GM18508 (cell line): Measurements from ENCODE around the gene TAOK3.
"Not testable (repeated sequence)": the region's sequence is repeated elsewhere in the genome, so short reads cannot be mapped to it uniquely, and the experiment has no call there.

Experiments
- ATAC-seq: cut with Tn5 transposase; IDR thresholded peaks from one replicate; pipeline ENCODE4 v1.9.1; 2021; ENCODE audit warnings: moderate number of reproducible peaks; ENCODE audit not compliant: insufficient read depth, unreplicated experiment

Gene TAOK3

GRCh38 chr12:118151755-118152154 is 221.0 kb downstream of the TAOK3 start:
- no peak for ATAC-seq

- ATAC-seq: no peak
Observed at GRCh38 chr12:118150625-118151024, 222.1 kb downstream of the TAOK3 start.

GRCh38 chr12:118148287-118148686 is 224.4 kb downstream of the TAOK3 start:
- no peak for ATAC-seq

DNA sequence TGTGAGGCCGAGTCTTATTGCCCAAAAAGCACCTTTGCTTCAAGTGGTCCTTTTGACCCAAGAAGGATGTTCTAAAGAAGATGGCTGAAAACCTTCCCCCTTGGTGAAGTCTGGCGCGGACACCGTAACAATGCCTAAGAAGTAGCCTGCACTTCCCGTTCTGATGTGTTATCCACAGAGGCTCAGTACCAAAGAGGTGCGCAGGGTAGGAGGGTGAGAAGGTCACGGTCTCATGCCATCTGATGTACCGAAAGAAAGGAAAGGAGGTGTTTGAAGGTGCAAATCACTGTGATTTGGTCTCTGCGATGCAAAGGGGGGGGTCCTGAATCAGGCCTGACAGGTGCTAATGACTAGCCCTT is 226.9 kb downstream of the TAOK3 start:
- no peak for ATAC-seq

- no peak for ATAC-seq
Observed at GRCh38 chr12:118145113-118145797, 227.5 kb downstream of the TAOK3 start.

GRCh38 chr12:118144499-118144898 is 228.2 kb downstream of the TAOK3 start:
- ATAC-seq: no peak

DNA sequence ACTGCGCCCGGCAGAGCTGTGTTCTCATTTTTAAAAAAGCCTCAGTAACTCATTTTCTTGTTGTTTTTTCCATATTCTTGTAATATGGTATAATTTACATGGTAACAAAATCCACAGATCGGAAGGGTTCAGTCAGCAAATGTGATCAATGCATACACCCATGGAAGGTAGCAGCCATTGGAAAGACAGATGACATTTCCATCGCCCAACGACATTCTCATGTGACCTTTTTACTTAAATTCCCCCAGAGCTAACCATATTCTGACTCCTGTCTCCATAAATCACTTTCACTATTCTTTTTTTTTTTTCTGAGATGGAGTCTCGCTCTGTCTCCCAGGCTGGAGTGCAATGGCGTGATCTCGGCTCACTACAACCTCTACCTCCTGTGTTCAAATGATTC is 231.9 kb downstream of the TAOK3 start:
- ATAC-seq: no peak

GRCh38 chr12:118137148-118137678 is 235.5 kb downstream of the TAOK3 start:
- ATAC-seq: no peak

DNA sequence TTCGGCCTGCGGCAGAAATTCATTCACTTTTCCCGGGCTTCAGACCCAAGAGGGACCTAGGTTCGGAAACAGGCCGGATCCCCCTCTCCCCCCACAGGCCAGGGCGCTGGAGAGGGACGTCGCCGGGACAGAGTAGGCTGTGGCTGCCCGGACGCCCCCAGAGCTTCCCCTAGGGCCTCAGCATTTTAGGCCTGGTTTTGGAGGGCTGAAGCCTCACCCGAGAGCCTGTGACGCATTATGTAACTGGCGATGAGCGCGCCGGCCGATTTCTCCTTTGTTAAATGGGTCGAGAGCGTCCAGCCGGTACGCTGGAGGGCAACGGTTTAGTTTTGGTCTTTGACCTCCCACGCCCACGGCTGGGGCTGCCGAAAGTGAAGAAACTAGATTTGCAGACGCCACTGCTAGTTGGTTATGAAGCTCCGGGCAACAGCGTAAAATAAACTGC is 236.1 kb downstream of the TAOK3 start:
- ATAC-seq: no peak

DNA sequence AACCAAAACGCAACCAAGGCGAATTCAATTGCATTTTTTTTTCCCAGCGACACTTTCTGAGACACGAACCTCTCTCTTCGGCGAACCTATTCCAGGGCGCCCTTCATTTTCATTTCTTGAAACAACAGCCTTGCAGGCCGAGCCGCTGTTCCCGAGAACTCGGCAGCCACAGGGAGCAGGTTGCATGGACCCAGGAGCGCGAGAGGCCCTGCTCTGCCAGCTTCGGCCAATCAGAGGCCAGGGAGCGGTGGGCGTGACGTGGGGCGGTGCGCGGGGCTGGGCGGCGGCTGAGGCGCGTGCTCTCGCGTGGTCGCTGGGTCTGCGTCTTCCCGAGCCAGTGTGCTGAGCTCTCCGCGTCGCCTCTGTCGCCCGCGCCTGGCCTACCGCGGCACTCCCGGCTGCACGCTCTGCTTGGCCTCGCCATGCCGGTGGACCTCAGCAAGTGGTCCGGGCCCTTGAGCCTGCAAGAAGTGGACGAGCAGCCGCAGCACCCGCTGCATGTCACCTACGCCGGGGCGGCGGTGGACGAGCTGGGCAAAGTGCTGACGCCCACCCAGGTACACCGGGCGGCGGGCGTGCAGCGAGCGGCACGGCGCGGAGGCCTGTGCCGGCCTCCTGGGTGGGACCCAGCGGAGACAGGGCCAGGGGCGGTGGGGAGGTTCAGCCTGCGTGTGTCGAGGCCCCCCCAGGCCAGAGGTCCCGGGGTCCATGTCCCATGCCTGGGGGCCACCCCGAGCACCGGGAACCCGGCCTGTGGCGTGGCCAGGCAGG is 236.7 kb downstream of the TAOK3 start, which contains the start of gene PEBP1:
Gene PEBP1 (plus strand): TSS at position 337 of the 771 bp plus-strand sequence. CDS start 86 bp downstream, at position 423.
- ATAC-seq: no peak

DNA sequence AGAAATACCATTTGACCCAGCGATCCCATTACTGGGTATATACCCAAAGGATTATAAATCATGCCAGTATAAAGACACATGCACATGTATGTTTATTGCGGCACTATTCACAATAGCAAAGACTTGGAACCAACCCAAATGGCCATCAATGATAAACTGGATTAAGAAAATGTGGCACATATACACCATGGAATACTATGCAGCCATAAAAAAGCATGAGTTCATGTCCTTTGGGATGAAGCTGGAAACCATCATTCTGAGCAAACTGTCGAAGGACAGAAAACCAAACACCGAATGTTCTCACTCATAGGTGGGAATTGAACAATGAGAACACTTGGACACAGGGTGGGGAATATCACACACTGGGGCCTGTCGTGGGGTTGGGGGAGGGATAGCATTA is 243.3 kb downstream of the TAOK3 start:
- not testable (repeated sequence) for ATAC-seq

DNA sequence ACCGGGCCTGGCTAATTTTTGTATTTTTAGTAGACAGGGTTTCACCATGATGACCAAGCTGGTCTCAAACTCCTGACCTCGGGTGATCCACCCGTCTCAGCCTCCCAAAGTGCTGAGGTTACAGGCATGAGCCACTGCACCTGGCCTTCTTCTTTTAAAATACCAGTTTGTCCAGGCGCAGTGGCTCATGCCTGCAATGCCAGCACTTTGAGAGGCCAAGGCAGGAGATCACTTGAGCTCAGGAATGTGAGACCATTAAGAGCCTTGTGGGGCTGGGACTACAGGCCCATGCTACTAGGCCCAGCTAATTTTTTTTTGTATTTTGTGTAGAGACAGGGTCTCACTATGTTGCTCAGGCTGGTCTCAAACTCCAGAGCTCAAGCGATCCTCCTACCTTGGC is 244.8 kb downstream of the TAOK3 start:
- ATAC-seq: no peak

GRCh38 chr12:118126119-118126757 is 246.5 kb downstream of the TAOK3 start:
- ATAC-seq: no peak

DNA sequence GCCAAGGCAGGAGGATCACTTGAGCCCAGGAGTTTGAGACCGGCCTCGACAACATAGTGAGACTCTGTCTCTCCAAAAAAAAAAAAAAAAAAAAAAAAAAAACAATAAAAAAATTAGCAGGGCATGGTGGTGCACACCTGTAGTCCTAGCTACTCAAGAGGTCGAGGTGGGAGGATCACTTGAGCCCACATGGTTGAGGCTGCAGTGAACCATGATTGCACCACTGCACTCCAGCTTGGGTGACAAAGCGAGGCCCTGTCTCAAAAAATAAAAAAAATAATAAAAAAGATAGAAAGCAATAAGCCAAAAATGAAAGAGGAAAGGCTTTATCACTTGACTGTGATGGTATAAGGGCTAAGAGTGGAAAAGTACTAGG is 247.0 kb downstream of the TAOK3 start:
- ATAC-seq: no peak

- ATAC-seq: no peak
Observed at GRCh38 chr12:118124333-118124874, 248.3 kb downstream of the TAOK3 start.

DNA sequence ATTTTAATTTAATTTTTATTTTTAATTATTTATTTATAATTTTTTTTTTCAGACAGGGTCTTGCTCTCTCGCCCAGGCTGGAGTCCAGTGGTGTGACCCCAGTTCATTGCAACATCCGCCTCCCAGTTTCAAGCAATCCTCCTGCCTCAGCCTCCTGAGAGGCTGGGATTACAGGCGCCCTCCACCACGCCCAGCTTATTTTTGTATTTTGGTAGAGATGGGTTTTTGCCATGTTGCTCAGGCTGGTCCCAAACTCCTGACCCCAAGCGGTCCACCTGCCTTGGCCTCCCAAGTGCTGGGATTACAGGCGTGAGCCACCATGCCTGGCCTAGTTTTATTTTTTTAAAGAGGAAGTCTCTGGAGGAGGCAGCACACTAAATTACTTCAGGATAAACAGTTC is 250.4 kb downstream of the TAOK3 start:
- no peak for ATAC-seq

GRCh38 chr12:118120579-118121363 is 251.9 kb downstream of the TAOK3 start:
- peak; percentile 61 for ATAC-seq

DNA sequence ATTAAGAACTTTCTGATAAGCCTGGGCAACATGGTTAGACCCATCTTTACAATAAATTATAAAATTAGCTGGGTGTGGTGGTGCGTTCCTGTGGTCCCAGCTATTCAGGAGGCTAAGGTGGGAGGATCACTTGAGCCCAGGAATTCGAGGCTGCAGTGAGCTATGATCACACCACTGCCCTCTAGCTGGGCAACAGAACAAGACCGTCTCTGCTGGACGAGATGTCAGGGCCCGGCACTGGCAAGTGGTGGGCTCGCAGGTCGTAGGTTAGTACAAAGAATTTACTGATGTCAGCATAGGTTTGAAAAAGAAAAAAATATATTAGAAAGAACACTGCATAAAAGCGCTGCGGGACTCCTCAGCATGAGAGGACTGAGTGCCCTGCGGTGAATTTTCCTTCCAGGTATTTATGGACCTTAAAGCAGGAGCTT is 253.2 kb downstream of the TAOK3 start:
- no peak for ATAC-seq

DNA sequence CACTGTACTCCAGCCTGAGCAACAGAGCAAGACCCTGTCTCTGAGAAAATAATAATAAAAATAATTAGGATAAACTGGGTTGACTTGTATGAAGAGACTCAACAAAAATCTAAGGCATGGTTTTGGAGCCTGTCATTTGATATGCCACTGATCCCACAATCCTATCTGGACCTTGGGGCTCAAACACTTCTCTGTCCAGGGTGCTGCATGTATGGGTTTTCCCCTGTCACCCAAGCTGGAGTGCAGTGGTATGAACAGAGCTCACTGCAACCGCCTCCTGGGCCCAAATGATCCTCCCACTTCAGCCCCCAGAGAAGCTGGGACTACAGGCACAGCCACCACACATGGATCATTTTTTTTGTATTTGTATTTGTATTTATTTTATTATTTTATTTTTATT is 263.6 kb downstream of the TAOK3 start:
- no peak for ATAC-seq

- no peak for ATAC-seq
Observed at GRCh38 chr12:118107694-118108093, 265.0 kb downstream of the TAOK3 start.
